DOHH2 (cell line): ENCODE results near the gene TMEM98.
A peak's percentile ranks its signal among the peaks of the same experiment; 100 is the strongest.

Experiments
- H3F3A ChIP-seq: fragments of 200-600 bp; sonication (generic), shearing (Covaris generic); 2 replicates; pipeline ENCODE4 v1.6.0; 2016; ENCODE audit warnings: antibody characterized with exemption, mild to moderate bottlenecking; ENCODE audit not compliant: control insufficient read depth, insufficient read depth
- H3K27ac ChIP-seq: fragments of 200-600 bp; sonication (generic); 2 replicates; pipeline ENCODE4 v1.5.1; 2014; ENCODE audit warnings: low read depth, mild to moderate bottlenecking, low read length, moderate library complexity
- H3K27me3 ChIP-seq: fragments of 200-600 bp; sonication (generic); 2 replicates; pipeline ENCODE4 v1.6.1; 2014; ENCODE audit warnings: mild to moderate bottlenecking, low read length, mixed read lengths; ENCODE audit not compliant: control insufficient read depth
- H3K36me3 ChIP-seq: fragments of 200-600 bp; sonication (generic); 2 replicates; pipeline ENCODE4 v1.6.1; 2014; ENCODE audit warnings: mild to moderate bottlenecking, low read length, moderate library complexity, mixed read lengths; ENCODE audit not compliant: control insufficient read depth
- H3K4me1 ChIP-seq: fragments of 200-600 bp; sonication (generic); 2 replicates; pipeline ENCODE4 v1.6.1; 2014; ENCODE audit warnings: mild to moderate bottlenecking, low read length, mixed read lengths; ENCODE audit not compliant: control insufficient read depth
- H3K4me2 ChIP-seq: fragments of 200-600 bp; sonication (generic); 2 replicates; pipeline ENCODE4 v1.6.0; 2014; ENCODE audit warnings: mild to moderate bottlenecking, low read length, moderate library complexity
- H3K4me3 ChIP-seq: fragments of 200-600 bp; sonication (generic); 2 replicates; pipeline ENCODE4 v1.5.1; 2014; ENCODE audit warnings: mild to moderate bottlenecking, low read length, mixed read lengths
- H3K79me2 ChIP-seq: fragments of 200-600 bp; sonication (generic); 2 replicates; pipeline ENCODE4 v1.6.1; 2014; ENCODE audit warnings: mild to moderate bottlenecking, low read length, mixed read lengths; ENCODE audit not compliant: control insufficient read depth
- H3K9me2 ChIP-seq: fragments of 200-600 bp; sonication (generic); replicated peaks from 2 replicates; pipeline ENCODE4 v1.6.1; 2014; ENCODE audit warnings: mild to moderate bottlenecking, low read length, mixed read lengths; ENCODE audit not compliant: control insufficient read depth
- H3K9me3 ChIP-seq: fragments of 200-600 bp; sonication (generic); 2 replicates; pipeline ENCODE4 v1.6.1; 2014; ENCODE audit warnings: antibody characterized with exemption, low read length, mixed read lengths; ENCODE audit not compliant: control insufficient read depth, insufficient read depth
- H4K20me1 ChIP-seq: fragments of 200-600 bp; sonication (generic); 2 replicates; pipeline ENCODE4 v1.6.0; 2014; ENCODE audit warnings: low read depth, mild to moderate bottlenecking, antibody characterized with exemption, low read length, moderate library complexity; ENCODE audit not compliant: control insufficient read depth, insufficient read depth
- EZH2phosphoT487 ChIP-seq: fragments of 200-600 bp; sonication (generic); IDR thresholded peaks from 2 replicates; pipeline ENCODE4 v1.6.1; 2017; ENCODE audit warnings: borderline replicate concordance, mild to moderate bottlenecking, antibody characterized with exemption, low read length, moderate library complexity, mixed read lengths
- TF ChIP-seq, protein P1 (sequence below): fragments of 200-600 bp; sonication (generic); IDR thresholded peaks from one replicate; pipeline ENCODE4 v1.5.1; 2014; ENCODE audit warnings: antibody characterized with exemption, mild to moderate bottlenecking, low read depth, low read length; ENCODE audit not compliant: poor library complexity, severe bottlenecking

TMEM98 gene

DNA sequence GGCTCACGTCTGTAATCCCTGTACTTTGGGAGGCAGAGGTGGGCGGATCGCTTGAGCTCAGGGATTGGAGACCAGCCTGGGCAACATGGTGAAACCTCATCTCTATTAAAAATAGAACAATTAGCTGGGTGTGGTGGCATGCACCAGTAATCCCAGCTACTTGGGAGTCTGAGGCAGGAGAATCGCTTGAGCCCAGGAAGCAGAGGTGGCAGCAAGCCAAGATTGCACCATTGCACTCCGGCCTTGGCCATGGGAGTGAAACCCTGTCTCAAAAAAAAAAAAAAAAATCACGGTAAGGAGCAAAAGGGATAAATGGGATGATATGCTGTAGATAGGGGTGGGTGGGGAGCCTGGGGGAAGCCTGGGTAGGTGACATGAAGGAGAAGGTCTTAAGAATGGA, 20.4 kb upstream of the TMEM98 start:
- Histone ChIP-seq H3K9me2 (no peaks in the 10 kb centered on the region), H3K27me3 (no peaks in the 10 kb centered on the region), H3K4me1 (no peaks in the 10 kb centered on the region), H3F3A (no peaks in the 10 kb centered on the region; the same call in 1 of the 2 replicates), H3K4me2 (no peak overlapping the region), H3K9me3 (no peaks in the 10 kb centered on the region), H3K4me3 (no peak overlapping the region), H4K20me1 (no peaks in the 10 kb centered on the region), H3K79me2 (no peaks in the 10 kb centered on the region), H3K27ac (no peak overlapping the region), H3K36me3 (no peaks in the 10 kb centered on the region)
- TF ChIP-seq EZH2phosphoT487, result no peak
- TF ChIP-seq, protein P1, sequence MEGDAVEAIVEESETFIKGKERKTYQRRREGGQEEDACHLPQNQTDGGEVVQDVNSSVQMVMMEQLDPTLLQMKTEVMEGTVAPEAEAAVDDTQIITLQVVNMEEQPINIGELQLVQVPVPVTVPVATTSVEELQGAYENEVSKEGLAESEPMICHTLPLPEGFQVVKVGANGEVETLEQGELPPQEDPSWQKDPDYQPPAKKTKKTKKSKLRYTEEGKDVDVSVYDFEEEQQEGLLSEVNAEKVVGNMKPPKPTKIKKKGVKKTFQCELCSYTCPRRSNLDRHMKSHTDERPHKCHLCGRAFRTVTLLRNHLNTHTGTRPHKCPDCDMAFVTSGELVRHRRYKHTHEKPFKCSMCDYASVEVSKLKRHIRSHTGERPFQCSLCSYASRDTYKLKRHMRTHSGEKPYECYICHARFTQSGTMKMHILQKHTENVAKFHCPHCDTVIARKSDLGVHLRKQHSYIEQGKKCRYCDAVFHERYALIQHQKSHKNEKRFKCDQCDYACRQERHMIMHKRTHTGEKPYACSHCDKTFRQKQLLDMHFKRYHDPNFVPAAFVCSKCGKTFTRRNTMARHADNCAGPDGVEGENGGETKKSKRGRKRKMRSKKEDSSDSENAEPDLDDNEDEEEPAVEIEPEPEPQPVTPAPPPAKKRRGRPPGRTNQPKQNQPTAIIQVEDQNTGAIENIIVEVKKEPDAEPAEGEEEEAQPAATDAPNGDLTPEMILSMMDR, result no peak

DNA sequence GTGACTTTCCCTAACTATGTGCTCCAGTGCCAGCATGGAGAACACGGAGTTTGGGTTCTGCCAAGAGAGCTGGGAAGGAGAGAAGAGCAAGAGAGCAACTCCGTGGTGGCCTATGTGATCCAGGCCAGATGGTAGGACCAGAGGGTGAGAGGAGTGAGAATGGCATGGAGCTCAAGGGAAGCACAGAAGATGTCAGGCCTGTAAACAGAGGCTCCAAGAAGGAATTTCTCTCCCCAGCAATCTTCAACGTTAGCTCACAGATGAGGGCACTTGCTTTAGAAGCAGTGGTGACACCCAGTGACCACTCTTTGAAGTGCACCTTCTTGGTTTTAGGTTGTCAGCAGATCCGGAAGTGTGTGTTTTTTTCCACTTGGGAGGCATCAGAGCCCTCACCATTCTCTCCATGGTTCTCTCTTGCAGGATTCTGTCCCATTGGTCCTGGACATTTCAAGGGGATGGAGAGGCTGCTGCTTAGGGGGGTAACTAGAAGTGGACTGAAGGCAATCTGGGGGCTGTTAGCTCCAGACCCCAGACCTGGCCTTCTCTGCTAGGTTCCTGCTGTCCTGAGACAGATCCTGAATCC, 18.1 kb upstream of the TMEM98 start:
- no peaks in the 10 kb centered on the region for H3F3A ChIP-seq
- H3K9me3 ChIP-seq, result no peaks in the 10 kb centered on the region
- no peaks in the 10 kb centered on the region for H3K9me2 ChIP-seq
- H3K27ac ChIP-seq, result no peak overlapping the region
- no peaks in the 10 kb centered on the region for H4K20me1 ChIP-seq
- TF ChIP-seq, protein P1, result peak; percentile 69
- TF ChIP-seq EZH2phosphoT487, result no peak
- no peaks in the 10 kb centered on the region for H3K27me3 ChIP-seq
- no peaks in the 10 kb centered on the region for H3K79me2 ChIP-seq
- H3K36me3 ChIP-seq, result no peaks in the 10 kb centered on the region
- H3K4me3 ChIP-seq, result no peak overlapping the region
- no peak overlapping the region for H3K4me2 ChIP-seq
- no peaks in the 10 kb centered on the region for H3K4me1 ChIP-seq

DNA sequence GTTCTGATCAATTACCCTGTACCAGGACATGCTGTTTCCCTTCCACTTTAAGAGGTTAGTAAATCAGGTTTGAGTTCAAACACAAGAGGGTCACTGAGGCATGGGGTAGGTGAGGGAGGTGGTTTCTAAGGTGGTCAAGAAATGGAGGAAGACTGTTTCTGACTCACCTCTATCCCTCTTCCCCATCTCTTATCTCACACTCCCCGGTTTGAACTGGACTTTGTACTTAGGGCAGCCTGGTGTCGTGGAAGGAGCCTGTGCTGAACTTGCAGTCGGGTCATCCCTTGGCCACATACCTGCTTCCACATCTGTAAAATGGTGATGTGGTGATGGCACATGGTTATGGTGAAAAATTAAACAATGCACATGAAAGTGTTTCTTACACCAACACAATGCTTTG, 17.2 kb upstream of the TMEM98 start:
- no peaks in the 10 kb centered on the region for H3K27me3 ChIP-seq
- H3K27ac ChIP-seq, result no peak overlapping the region
- no peaks in the 10 kb centered on the region for H4K20me1 ChIP-seq
- H3K4me1 ChIP-seq, result no peaks in the 10 kb centered on the region
- no peak for TF ChIP-seq EZH2phosphoT487
- TF ChIP-seq, protein P1, result no peak
- H3K4me2 ChIP-seq, result no peak overlapping the region
- H3K9me3 ChIP-seq, result no peaks in the 10 kb centered on the region
- H3F3A ChIP-seq, result no peaks in the 10 kb centered on the region
- H3K36me3 ChIP-seq, result no peaks in the 10 kb centered on the region
- H3K79me2 ChIP-seq, result no peaks in the 10 kb centered on the region
- H3K9me2 ChIP-seq, result no peaks in the 10 kb centered on the region
- H3K4me3 ChIP-seq, result no peak overlapping the region
